ENCODE results near the gene ARID2.

DNA sequence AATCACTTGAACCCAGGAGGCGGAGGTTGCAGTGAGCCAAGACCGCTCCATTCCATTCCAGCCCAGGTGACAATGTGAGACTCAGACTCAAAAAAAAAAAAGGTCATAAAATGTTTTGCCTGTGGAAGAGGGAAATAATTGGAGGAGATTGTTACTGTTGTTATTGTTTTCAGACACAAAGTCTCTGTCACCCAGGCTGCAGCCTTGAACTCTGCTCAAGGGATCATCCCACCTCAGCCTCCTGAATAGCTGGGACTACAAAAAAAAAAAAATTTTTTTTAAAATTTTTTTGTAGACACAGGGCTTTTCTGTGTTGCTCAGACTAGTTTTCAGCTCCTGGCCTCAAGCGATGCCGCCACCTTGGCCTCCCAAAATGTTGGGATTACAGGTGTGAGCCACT is 33.9 kb downstream of the ARID2 start:
- TF ChIP-seq, protein P1, sequence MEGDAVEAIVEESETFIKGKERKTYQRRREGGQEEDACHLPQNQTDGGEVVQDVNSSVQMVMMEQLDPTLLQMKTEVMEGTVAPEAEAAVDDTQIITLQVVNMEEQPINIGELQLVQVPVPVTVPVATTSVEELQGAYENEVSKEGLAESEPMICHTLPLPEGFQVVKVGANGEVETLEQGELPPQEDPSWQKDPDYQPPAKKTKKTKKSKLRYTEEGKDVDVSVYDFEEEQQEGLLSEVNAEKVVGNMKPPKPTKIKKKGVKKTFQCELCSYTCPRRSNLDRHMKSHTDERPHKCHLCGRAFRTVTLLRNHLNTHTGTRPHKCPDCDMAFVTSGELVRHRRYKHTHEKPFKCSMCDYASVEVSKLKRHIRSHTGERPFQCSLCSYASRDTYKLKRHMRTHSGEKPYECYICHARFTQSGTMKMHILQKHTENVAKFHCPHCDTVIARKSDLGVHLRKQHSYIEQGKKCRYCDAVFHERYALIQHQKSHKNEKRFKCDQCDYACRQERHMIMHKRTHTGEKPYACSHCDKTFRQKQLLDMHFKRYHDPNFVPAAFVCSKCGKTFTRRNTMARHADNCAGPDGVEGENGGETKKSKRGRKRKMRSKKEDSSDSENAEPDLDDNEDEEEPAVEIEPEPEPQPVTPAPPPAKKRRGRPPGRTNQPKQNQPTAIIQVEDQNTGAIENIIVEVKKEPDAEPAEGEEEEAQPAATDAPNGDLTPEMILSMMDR (IDR thresholded peaks at IDR 0.05 in 8 of 11, conservative IDR thresholded peaks at IDR 0.05 in 3 of 11) = no peak
- TF ChIP-seq POLR2AphosphoS5 (IDR thresholded peaks at IDR 0.05) (no peak), POLR2A (IDR thresholded peaks at IDR 0.05) (no peak)
